Pancreas (tissue), 10 donors: Measurements from ENCODE around the gene PLCB1. TPM values are rescaled to one million over a fixed set of nuclear protein-coding genes. Genes with fewer than 3 reads are reported as not detected.
A peak's percentile ranks its signal among the peaks of the same experiment; 100 is the strongest.
"Not testable (repeated sequence)": the region's sequence is repeated elsewhere in the genome, so short reads cannot be mapped to it uniquely, and the experiment has no call there.

Experiments
- ATAC-seq, 4 donors: fragments of 200-7000 bp; cut with Tn5 transposase; one replicate each; pipeline versions ENCODE4 v1.8.0 to v1.9.1; 2020; ENCODE audit warnings: mild to moderate bottlenecking in 4 of 4, moderate library complexity in 4 of 4
- DNase-seq, 6 donors: peaks; one replicate each; pipeline ENCODE4 v3.0.0-alpha.2; 2020
- FAIRE-seq: peaks from 2 replicates; lab custom pipeline; 2012; peaks lifted over from hg19 to GRCh38; lab: Jason Lieb, UNC
- H3K27ac ChIP-seq, 4 donors: fragments of 200-600 bp; sonication (generic); 1 replicate in 3 of 4; 2 replicates in 1 of 4; pipeline versions ENCODE4 v1.5.0 to v1.8.0; 2020
- H3K27me3 ChIP-seq, 4 donors: fragments of 200-600 bp; one replicate each; pipeline ENCODE4 v1.8.0; 2021
- H3K36me3 ChIP-seq, 3 donors: fragments of 200-600 bp; sonication (generic) in 1 of 3; one replicate each; pipeline versions ENCODE4 v1.5.0 to v1.8.0; 2020 to 2021
- H3K4me1 ChIP-seq, 3 donors: fragments of 200-600 bp; one replicate each; pipeline ENCODE4 v1.8.0; 2021
- H3K4me3 ChIP-seq, 4 donors: fragments of 200-600 bp; sonication (generic) in 2 of 4; one replicate each; pipeline versions ENCODE4 v1.5.0 to v1.8.0; 2020 to 2021
- H3K9me3 ChIP-seq, 4 donors: fragments of 200-600 bp; one replicate each; pipeline ENCODE4 v1.8.0; 2021
- CTCF ChIP-seq, 4 donors: fragments of 200-600 bp; sonication (generic) in 3 of 4; IDR thresholded peaks; one replicate each; pipeline versions ENCODE4 v1.5.0 to v1.8.0; 2021; ENCODE audit warnings: antibody characterized with exemption in 4 of 4
- WGBS, 2 donors: extraction: QIAGEN DNeasy Blood & Tissue Kit; methylation state at CpG; one replicate each; pipeline ENCODE4 v1.1.7; 2013; 5-methylcytosine and 5-hydroxymethylcytosine counted together
- intact Hi-C, 3 donors: fragments of 100-400 bp; cut with DNase I; formaldehyde crosslinking; loops; one replicate each; pipeline versions ENCODE4 v1.11.1 to v1.14.2; 2022
- polyA plus RNA-seq, 2 donors: library from polyadenylated mRNA; stranded (reverse); fragments of 200-250 nt; gene quantifications; one replicate each; pipeline ENCODE4 v1.2.3, GENCODE V29; 2013
- total RNA-seq, 6 donors: library from RNA; stranded (reverse); fragmentation: NEBNext Ultra II Directional in 4 of 6; extraction: Animal tissue kit (Norgen Biotek cat#: 25700) in 4 of 6; gene quantifications; one replicate each; pipeline versions ENCODE4 v1.2.1 to v1.2.4, GENCODE V29; 2021 to 2023
- donor health status: healthy with polysubstance abuse.
- donor health status: DM: no; HTN: no; CAD: no; lungs with moderate emphysema.
- donor health status: DM: no; HTN: no; CAD: no.
- donor health status: control.
- donor health status: control.
- donor health status: Bipolar disorder and iron deficiency.
- donor health status: DM: yes; HTN: yes; CAD: no.
- donor health status: DM: no; HTN: no; CAD: no.
- donor health status: DM: no; HTN: no; CAD: no.
- donor health status: DM: yes; HTN: yes; CAD: no.

PLCB1 gene
- total and polyA plus RNA-seq, 8 donors, result 4.5 to 18.7 (median 13.7) TPM

- H3K27ac ChIP-seq, result peak overlapping the region; percentile 14 to 40 (median 22)
- no peak for FAIRE-seq
- TF ChIP-seq CTCF (IDR thresholded peaks at IDR 0.05), result no peak
- ATAC-seq, result peak; percentile 83 to 93 (median 92)
- H3K27me3 ChIP-seq, result no peaks in the 10 kb centered on the region
- intact Hi-C loops, result no loop called here
- DNase-seq, result peak in 1 of 6 donors; percentile 25
- no peaks in the 10 kb centered on the region for H3K9me3 ChIP-seq
- WGBS, 2 donors, result 5% methylated on average over 2 of the region's 2 CpGs
- H3K4me1 ChIP-seq, result peaks cover 9 to 14% (median 13%) of the 10 kb centered on the region in 3 donors
- no peak overlapping the region for H3K4me3 ChIP-seq
- H3K36me3 ChIP-seq, result no peaks in the 10 kb centered on the region
These were observed 37.2 kb upstream of the PLCB1 start for GRCh38 chr20:8094850-8095249.

GRCh38 chr20:8095648-8096572, 36.2 kb upstream of the PLCB1 start:
- Histone ChIP-seq H3K27ac (no peak overlapping the region), H3K4me1 (peaks cover 9 to 14% (median 13%) of the 10 kb centered on the region in 3 donors), H3K4me3 (no peak overlapping the region), H3K27me3 (no peaks in the 10 kb centered on the region), H3K9me3 (no peaks in the 10 kb centered on the region), H3K36me3 (no peaks in the 10 kb centered on the region)
- 59 to 64% methylated on average over 5 of the region's 5 CpGs for WGBS, 2 donors
- intact Hi-C loops, result no loop called here
- no peak for DNase-seq
- no peak for FAIRE-seq
- no peak for TF ChIP-seq CTCF (IDR thresholded peaks at IDR 0.05)
- ATAC-seq, result no peak

- 68 to 72% methylated on average over 2 of the region's 2 CpGs for whole genome bisulfite sequencing, 2 donors
- FAIRE-seq, result no peak
- Histone ChIP-seq H3K9me3 (no peaks in the 10 kb centered on the region), H3K36me3 (no peaks in the 10 kb centered on the region), H3K27ac (no peak overlapping the region), H3K27me3 (no peaks in the 10 kb centered on the region), H3K4me1 (peaks cover 9 to 14% (median 13%) of the 10 kb centered on the region in 3 donors), H3K4me3 (no peak overlapping the region)
- TF ChIP-seq CTCF (IDR thresholded peaks at IDR 0.05), result no peak
- intact Hi-C loops, result no loop called here
- no peak for ATAC-seq
- DNase-seq, result no peak
These were observed 34.8 kb upstream of the PLCB1 start for GRCh38 chr20:8097307-8097706.

GRCh38 chr20:8104252-8104651, 27.8 kb upstream of the PLCB1 start:
- TF ChIP-seq CTCF (IDR thresholded peaks at IDR 0.05), result no peak
- ATAC-seq (no peak), DNase-seq (no peak), FAIRE-seq (no peak)
- Histone ChIP-seq H3K9me3 (no peaks in the 10 kb centered on the region), H3K27me3 (no peaks in the 10 kb centered on the region), H3K27ac (no peak overlapping the region), H3K36me3 (no peaks in the 10 kb centered on the region), H3K4me1 (no peaks in the 10 kb centered on the region), H3K4me3 (no peak overlapping the region)
- intact Hi-C loops, result no loop called here
- 75 to 79% methylated on average over 2 of the region's 2 CpGs for WGBS, 2 donors

GRCh38 chr20:8114612-8115011, 17.5 kb upstream of the PLCB1 start:
- intact Hi-C loops, DNase-seq, ATAC-seq, H3K27ac ChIP-seq, H3K36me3 ChIP-seq, H3K4me1 ChIP-seq, H3K27me3 ChIP-seq, H3K4me3 ChIP-seq, H3K9me3 ChIP-seq, FAIRE-seq: not testable (repeated sequence)
- 81 to 83% methylated on average over 17 to 21 of the region's 21 CpGs for WGBS, 2 donors
